ENCODE data around the gene STAG1.
"Not testable (repeated sequence)": the region's sequence is repeated elsewhere in the genome, so short reads cannot be mapped to it uniquely, and the experiment has no call there.

- not testable (repeated sequence) for TF ChIP-seq CTCF (IDR thresholded peaks at IDR 0.05; ENCODE audit: insufficient read depth, low read length, poor library complexity, severe bottlenecking); EZH2phosphoT487 (conservative IDR thresholded peaks at IDR 0.05; ENCODE audit: low read length)
Observed at GRCh38 chr3:136375800-136376199, 376.4 kb downstream of the STAG1 start.

All from SU-DHL-6 (cell line).